Hematopoietic multipotent progenitor cell treated with erythropoietin and hydrocortisone succinate and interleukin-3 and kit ligand, for 17 days (in vitro differentiated cells): Measurements from ENCODE around the gene SSH2.
"Not testable (repeated sequence)": the region's sequence is repeated elsewhere in the genome, so short reads cannot be mapped to it uniquely, and the experiment has no call there.

Source experiments
- DNase-seq: peaks from one replicate; pipeline ENCODE4 v3.0.0-alpha.2; 2015; ENCODE audit warnings: low spot score

SSH2 gene

DNA sequence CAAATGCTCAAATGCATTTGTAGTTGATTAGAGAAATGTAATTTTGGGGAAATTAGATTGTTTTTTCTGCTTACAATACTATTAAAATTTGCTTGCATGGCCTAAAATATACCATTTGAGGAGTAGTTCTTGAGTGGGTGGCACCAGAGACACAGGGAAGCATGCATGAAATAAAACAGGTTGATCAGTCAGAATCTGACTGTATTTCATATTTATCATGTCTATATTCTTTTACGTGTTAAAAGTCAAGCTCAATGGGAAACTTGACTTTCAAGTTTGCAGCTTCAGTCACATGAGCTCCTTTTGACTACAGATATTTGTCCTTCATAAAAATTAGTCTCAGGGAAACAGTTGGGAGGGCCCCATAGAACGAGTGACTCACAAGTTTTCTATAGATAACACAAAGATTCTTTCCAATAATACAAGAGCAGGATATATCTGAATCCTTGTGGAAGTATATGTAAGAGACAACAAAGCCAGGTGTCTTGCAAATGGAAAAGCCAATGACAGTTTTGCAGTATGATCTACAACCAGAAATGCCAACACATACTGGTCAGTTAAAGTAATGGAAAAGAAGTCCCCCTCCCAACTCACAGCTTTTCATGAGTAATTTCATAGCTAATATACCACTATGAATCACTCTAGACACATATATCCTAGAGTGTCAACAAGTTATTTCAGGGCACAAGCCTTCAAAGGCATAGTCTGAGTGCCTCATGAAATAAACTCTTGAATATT, 265.1 kb downstream of the SSH2 start:
- DNase-seq, result no peak

DNA sequence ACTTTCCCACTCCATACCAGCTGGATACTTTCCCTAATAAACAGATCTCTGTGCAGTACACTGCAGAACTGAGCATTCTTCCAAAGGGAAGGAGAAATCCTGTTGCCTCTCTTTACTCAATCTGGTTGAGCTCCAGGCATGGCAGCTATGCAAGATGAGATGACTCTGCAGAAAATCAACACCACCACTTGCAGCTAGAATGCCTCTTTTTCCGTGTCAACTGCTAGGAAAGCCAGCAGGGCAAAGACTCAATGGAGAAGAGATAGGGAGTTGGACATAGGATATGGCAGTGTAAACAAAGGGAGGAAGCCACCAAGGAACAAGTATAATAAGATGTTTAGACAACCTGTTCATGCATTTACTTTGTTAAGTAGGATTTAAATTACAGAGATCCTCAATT, 266.9 kb downstream of the SSH2 start:
- DNase-seq, result no peak

DNA sequence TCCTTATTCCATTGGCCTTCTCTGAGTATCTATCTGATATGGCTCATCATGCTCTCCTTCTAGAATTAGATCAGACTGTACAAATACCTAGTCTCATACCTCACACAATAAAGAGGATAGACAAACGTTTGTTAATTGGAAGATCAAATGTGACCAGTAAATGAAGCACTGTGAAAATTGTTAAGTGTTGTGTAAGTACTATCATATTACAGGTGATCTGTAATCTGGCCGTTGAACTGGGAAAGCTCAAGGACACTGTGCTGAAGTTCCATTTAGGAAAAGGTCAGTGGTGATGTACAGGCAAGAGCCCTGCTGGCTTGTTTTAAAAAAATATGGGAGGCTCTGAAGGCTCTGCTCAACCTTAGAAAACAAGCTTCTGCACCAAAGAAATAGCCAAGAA, 268.8 kb downstream of the SSH2 start:
- DNase-seq, result no peak

DNA sequence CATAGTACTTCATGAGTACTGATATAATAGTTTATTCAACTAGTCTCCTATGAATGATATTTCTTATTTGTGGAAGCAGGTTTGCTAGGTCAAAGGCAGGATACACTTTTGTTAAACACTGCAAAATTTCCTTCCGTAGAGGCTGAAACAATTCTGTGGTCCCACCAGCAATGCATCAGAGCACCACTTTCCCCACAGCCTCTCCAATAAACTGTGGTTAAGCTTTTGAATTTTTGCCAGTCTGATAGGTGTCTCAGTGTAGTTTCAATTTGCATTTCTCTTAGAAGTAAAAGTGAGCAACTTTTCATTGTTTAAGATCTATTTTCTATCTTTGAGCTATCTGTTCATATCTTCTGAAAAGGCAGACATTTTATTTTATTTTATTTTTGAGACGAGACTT, 270.9 kb downstream of the SSH2 start:
- DNase-seq, result no peak

- DNase-seq, result no peak
Measured at GRCh38 chr17:29655323-29655722, 274.7 kb downstream of the SSH2 start.

DNA sequence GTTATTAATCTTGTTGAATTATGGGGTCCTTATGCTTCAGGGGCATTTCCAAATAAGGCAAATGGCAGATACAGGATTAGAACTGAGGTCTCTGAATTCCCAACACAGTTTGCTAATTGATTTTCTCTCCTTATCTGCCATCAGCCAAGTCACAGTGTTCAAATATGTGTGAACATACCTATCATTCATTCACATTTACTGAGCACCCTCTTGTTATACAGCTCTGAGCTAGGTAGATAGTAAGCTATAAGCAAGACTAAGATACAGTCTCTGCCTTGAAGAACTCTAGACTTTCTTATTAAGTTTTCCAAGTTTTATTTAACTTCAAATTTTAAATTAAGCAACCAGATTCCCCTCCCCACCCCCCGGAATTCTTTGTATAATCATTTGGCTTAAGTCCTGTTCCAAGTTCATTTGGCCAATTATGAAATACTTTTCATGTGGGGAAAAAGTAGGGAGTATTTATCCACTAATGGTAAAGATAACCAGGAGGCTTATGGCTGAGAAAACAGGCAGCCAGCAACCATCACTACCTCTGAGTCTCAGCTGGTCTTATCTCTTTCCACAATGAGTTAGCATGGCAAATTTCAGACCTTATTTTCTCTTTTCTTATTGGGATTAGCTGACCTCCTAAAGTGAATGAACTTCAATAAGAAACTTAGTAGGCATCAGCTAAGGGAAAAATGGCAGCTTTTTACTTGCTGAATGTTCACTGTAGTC, 275.9 kb downstream of the SSH2 start:
- peak; percentile 22 for DNase-seq

GRCh38 chr17:29652976-29653375, 277.1 kb downstream of the SSH2 start:
- no peak for DNase-seq

- not testable (repeated sequence) for DNase-seq
Measured at GRCh38 chr17:29651913-29652312, 278.1 kb downstream of the SSH2 start.

DNA sequence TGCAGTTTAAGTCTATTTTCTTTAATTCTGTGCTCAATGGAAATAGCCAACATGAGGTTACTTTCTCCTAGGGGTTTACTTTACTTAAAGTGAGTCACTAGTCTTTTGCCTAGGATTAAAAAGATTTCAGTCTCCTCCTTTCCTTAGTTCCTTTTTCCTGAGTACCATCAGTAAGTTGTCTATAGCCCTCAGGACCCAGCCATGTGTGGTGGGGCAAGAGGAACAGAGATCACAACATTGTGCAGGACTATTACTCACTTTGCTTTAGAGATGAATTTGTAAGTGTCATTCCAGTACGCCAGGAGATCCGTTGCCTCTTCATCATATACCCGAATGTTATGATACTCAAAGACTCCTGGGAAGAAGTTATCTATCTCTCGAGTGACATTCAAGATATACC, 279.6 kb downstream of the SSH2 start:
- DNase-seq, result no peak

DNA sequence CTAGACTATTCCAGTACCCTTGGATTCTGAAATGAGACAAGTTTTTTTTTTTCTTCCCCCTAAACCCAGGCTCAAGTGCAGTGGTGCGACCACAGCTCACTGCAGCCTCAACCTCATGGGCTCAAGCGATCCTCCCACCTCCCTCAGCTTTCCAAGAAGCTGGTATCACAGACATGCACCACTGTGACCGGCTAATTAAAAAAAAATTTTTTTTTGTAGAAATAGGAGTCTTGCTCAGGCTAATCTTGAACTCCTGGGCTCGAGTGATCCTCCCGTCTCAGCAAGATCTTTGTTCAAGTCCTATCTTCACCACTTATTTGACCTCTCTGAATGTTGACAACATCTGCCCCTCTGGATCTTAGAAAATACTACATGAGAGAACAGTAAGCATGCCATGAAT, 280.7 kb downstream of the SSH2 start:
- no peak for DNase-seq

GRCh38 chr17:29648005-29648404, 282.0 kb downstream of the SSH2 start:
- DNase-seq, result no peak

DNA sequence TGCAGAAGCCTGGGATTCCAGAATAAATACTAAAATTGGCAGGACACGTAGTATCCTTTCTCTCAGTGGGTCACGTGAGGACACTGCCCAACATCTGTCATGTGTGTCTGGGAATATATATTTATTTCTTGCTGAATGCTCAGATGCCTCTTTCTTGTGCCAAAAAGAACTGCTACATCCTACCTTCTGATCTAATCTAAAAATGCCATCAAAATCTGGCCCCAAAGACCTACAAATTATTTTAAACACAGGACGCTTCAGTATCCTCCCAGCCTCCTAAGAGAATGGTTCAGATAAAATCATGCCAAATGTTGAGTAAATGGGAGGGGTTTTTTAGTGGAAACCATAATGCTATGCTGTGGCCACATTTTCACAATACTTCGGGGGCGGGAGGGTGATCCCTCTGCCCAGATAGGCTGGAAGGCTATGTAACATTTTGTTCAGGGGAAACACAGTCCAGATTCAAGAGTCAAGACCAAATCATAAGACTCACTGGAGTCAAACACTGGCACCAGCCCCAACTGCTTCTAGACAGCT, 284.4 kb downstream of the SSH2 start:
- no peak for DNase-seq

GRCh38 chr17:29643817-29644160, 286.2 kb downstream of the SSH2 start:
- DNase-seq, result no peak

- no peak for DNase-seq
Measured at GRCh38 chr17:29642171-29642611, 287.8 kb downstream of the SSH2 start.

DNA sequence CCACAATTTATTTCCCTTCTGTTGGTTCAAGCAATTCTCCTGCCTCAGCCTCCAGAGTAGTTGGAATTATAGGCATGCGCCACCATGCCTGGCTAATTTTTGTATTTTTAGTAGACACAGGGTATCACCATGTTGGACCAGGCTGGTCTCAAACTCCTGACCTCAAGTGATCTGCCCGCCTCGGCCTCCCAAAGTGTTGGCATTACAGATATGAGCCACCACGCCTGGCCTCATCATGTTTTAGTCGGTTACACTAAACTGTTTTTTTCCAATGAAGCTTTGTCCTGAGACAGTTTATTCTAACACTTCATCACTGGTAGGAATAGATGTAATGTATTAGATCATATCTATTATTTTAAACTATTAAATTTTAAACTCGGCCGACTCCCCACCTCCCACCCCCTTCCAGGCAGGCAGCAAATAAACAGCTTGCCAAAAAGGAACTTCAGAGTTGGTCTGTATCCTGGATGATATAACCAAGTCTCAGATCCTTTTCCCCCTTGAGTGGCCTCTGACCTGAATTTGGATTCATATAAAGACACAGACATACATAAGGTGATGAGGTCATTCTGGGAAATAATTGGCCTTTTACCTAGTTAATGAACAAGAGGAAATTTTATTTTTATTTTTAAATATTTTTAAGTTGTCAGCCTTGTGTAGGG, 288.9 kb downstream of the SSH2 start:
- DNase-seq, result no peak

DNA sequence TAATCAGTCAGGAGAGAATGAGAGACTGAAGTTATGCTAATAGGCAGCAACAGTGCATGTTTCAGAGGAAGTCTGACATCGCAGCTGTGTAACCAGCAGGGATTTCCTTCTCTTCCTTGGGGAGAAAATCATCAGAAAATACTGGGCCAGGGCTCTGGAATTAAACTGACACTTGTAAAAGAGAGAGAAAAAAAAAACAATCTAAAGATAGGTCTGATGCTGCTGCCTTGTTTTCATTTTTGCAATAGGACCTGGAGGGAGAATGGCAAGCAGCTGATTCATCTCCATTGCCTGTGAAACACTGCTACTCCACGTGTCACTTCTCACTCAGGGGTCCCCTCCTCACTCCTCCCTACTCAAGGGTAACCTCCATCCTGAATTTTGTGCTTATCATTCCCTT, 289.6 kb downstream of the SSH2 start:
- DNase-seq, result no peak

DNA sequence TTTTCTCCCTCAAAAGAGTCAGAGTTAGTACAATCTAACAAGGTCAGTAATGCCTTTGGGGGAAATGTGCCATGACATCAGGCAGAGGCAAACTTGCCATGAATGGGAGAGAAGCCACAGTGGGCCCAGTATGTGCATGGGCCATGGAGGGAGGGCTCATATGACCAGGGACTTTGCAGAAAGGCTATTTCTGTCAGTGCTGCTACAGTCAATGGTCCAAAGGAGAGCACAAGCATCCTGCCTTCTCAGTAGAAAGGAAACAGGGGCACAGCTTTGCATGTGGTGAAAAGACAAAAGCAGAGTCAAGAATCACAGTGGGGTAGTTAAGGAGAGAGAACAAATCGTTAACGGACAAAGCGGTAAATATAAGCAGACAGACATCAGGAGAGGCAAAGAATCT, 296.1 kb downstream of the SSH2 start:
- DNase-seq, result no peak

DNA sequence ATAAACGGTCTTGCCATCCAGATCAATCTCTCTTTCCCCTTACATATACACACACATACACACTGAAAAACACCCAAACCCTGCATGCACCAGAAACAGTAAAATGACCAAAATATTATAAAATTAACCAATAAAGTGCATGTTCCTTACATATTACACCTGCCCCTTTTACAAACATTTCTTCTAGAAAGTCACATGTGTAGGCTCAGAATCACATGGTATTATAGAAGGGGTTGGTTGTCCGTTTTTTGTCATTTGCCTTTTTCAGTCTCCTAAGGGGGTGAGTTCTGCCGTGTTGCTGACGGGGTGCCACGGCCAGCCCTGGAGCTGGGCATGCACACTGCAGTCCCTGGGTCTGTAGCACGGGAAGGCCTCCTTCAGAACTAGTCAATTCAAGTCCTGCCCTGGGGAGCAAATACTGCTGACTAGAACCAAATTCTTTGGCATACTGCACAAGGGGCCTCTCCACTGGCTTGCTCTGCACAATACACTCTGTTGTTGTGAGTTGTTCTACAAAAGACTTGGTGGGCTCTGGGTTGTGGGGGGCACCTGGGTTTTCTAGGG, 299.3 kb downstream of the SSH2 start:
- DNase-seq, result no peak

DNA sequence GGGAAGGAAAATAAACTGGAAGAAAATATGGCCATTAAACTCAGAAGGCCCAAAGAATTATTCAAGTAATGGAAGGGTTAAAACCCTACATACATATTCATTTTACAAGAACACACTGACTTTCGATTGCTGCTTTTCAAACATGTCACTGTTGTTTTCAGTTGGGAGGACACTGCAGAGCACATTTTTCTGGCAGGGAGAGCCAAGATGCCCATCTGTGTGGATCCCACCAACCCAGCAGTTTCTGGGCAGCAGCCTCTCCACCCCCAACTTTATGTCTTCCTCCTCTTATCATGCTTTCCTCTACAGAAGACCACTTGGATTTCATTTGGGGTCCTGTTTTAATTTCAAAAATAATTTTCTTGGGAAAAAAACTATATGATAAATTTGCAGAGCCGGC, 300.2 kb downstream of the SSH2 start:
- no peak for DNase-seq

- DNase-seq, result no peak
Measured at GRCh38 chr17:29628644-29629043, 301.4 kb downstream of the SSH2 start.

GRCh38 chr17:29627951-29628350, 302.1 kb downstream of the SSH2 start:
- no peak for DNase-seq

GRCh38 chr17:29625037-29625750, 304.8 kb downstream of the SSH2 start:
- no peak for DNase-seq
